GM19467 (cell line): ENCODE measurements around the gene NTNG1.

Experiments used
- ATAC-seq: cut with Tn5 transposase; IDR thresholded peaks from one replicate; pipeline ENCODE4 v1.9.1; 2021; ENCODE audit warnings: mild to moderate bottlenecking, moderate library complexity; ENCODE audit not compliant: unreplicated experiment

The NTNG1 gene

DNA sequence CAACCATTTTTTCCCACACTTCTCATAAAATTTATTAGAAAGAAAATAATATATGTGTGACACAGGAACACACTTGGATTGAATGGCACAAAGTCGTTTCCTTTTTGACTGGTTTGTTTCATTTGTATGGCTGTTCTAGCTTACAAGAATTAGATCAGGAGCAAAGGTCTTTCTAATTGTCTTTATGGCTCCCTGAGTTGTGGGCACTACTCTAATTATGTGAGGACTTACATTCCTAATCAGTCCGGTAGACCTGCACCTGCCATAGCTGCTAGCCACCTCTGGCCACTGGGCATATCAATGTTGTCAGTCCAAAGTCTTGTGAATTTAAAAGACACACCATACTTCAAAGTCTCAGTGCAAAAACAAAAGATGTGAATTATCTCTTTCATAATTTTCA lies 346.7 kb downstream of the NTNG1 start:
- no peak for ATAC-seq

DNA sequence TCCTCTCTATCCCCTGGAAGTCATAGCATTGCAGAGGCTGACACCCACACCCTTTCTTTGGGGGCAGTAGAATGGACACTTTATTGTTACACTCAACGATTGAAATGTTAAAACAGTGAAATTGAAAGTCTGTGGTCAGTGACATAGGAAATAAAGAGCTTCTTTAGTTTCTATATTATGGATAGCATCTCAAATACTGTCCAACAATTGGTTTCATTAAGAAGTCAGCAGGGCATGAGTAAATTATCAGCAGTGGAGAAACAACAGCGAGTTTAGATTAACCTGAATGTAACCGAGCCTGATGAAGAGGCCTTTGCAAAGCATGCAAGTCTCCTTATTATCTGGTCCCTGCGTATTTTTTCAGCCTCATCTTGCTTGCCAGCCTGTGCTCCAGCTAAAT lies 350.7 kb downstream of the NTNG1 start:
- no peak for ATAC-seq

DNA sequence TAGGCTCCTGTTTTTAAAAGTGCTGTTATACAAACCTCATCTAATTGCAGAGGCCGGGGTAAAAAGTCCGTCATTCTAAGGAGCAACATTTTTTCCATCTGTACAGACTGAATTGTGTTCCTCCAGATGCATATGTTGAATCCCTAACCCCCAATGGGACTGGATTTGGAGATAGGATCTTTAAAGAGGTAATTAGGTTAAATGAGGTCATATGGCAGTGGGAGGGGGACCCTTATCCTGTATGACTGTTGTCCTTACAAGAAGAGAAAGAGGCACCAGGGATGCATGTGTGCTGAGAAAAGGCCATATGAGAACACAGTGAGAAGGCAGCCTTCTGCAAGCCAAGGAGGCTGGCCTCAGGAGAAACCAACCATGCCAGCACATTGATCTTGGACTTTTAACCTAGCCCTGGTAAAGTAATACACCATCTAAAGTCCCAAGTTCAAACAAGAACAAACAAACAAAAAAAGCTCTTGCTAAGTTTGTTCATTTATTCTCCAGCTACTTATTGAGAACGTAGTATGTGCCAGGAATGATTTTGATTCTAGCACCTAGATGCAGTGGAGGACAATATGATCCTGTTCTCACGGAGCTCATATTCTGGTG lies 352.4 kb downstream of the NTNG1 start:
- no peak for ATAC-seq

DNA sequence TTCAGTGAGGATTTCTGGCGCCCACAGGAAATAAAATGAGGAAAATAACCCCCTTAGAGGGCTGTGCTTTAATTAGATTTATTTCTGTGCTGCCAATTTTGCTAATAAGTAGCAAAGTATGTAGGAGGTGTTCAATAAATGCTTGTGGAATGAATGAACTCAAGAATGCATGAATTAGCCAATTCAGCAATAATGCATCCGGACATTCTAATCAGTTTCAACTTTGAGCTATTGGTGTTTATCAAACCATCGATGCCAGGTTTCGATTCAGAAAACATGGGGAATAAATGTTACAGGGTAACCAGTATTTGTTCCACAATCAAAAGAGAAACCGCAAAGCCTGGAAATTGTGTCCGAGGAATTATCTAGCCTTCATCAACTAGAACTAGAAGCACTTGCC lies 353.2 kb downstream of the NTNG1 start:
- ATAC-seq = no peak

DNA sequence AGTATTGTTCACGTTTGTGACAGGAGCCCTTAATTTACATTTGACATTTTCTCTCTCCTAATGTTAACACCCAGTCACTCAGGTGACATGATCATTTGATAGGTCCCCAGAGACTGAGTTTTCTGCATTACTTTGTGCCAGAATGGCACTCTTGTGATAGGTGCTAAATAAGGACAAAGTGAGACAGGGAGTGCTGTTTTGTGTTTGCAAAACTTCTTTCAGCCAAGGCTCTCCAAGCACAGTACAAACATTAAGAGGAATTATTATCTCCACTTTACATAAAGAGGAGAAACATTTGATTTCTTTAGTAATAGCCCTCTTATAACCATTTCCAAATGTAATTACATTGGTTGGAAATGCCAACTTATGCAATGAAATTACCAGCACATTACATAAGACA lies 355.2 kb downstream of the NTNG1 start:
- ATAC-seq = no peak

DNA sequence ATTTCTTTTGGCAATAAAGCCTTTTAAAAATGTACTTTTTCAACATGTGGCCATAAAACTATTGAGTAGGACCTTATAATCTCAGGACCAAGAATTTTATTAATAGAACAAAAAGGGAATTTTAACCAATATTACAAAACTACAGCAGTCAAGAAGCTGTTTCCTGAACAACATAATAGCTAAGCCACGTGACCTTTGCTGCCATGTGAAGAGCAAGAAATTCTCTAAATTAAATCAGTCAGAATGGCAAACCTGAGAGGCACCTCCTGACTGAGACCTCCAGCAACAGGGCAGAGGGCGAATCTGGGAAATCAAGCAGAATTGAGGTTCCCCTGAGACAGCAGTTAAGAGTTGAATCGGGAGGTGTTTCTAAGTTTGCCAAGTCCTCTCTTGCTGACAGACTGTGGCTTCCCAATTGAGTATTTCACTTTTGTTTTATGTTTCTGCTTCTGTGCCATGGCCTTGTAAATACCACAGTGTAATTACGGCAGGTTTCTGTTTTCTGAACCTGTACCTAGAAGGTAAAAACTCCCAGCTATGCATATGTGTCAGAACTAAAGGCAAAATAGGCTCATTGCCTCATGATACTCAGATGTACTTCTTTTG lies 358.4 kb downstream of the NTNG1 start:
- peak; percentile 90 for ATAC-seq

DNA sequence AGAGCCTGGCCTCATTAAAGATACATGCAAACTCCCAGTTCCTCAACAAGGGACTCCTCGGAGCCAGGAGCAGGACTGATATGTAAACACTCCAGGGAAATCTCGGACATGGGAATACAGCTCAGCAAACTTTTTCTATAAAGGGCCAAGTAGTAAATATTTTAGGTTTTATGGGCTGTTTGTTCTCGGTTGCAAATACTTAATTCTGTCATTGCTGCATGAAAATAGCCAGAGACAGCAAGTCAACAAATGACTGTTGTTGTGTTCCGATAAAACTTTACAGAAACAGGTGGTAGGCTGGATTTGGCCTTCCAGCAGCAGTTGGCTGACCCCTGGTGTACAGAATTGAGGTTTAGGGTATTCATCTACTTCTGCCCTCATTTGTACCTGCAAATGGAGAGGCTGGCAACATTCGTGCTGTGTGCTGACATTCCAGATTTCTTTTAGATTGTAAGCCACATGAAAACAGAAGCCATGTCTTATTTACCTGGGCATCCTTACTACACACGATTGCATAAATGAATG lies 360.3 kb downstream of the NTNG1 start:
- no peak for ATAC-seq

DNA sequence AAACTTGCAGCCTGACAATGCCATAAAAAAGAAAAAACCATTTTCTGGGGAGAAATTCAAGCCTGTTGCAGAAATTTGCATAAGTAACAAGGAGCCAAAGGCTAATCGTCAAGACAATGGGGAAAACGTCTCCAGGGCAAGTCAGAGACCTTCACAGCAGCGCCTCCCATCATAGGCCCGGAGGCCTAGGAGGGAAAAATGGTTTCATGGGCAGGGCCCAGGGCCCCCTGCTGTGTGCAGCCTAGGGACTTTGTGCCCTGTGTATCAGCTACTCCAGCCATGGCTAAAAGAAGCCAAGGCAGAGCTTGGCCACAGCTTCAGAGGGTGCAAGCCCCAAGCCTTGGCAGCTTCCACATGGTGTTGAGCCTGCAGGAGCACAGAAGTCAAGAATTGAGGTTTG lies 369.5 kb downstream of the NTNG1 start:
- no peak for ATAC-seq

DNA sequence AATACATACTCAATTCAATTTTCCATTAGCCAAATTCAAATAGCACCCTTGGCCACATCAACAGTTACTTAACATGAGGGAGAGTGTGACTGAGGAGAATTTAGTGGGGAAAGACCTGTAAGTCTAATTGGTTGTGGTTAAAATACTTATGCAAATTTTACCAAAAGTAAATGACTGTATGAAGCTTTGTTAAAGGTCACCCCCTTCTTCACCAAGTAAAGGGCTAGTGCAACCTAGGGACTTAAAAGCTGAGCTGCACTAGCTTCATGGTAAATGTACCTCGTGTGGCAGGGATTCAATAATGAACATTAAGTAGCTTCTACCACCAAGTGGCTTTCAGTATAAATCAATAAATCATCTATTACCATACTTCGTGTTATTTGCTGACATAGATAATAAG lies 372.0 kb downstream of the NTNG1 start:
- no peak for ATAC-seq

DNA sequence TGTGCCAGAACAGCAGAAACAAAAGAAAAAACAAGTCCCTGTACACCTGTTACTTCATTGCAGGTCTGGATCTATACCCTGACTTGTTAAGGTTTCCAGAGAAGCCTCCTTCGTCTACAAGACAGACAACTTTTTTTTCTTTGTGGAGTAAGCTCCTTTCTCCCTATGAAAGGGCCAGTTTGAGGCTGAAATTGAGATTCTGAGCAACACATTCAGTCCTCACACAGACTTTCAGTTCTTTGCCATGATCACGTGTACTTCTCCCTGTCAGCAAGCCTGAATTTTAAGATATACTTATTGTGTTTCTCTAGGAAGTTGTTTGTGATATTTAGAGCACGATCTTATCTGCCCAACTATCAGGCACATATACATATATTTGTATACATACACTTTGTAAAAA lies 374.0 kb downstream of the NTNG1 start:
- no peak for ATAC-seq

DNA sequence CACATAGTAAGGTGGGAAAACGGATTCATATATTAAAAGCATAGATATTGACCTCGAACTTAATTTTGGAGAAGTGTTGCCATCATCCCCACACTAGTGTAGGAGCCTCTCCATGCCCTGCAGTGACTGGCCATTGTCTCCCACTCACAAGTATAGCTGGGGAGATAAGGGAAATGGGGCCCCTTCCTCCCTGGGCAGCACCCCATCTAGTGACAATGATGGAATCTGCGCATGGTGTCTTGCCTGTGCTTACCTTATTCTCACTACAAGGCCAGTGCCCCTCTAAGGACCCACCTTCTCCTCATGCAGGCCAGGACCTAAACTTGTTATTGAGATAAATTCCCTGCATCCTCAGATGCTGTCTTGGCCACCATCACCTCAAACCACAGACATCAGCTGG lies 374.9 kb downstream of the NTNG1 start:
- no peak for ATAC-seq

DNA sequence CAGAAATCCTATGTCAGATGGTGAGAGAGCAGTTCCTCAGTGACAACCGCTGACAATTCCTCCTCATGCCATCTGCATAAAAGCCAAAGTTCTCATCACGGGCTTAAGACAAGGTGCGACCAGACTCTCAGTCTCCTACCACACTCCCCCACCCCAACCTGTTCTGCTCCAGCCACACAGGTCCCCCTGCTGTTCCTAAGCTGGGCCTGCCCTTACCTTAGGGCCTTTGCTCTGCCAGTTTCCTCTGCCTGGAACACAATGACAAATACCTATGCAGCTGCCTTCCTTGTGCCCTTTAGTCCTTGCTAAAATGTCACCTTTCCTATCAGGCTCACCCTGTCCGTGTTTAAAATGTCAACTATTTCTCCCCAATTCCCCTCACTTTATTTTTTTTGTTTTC lies 382.2 kb downstream of the NTNG1 start:
- no peak for ATAC-seq

DNA sequence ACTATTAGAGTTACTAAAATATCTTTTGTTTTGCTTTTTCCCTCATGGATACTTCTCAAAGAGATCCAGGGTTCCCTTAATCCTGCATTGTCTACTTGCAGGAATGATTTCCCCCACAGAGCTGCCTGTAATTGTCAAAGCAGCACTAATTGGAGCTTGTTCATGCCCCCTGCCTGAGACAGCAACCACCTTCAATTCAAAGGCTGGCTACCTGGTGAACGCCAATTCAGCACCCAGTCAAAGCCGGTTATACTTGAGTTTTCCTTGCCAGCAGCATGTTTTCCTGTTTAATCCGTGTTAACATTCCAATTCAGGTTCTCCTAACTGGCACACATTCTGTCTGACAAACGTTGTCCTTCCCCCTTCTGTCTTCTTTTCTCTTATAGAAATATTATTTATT lies 382.9 kb downstream of the NTNG1 start:
- ATAC-seq = no peak

DNA sequence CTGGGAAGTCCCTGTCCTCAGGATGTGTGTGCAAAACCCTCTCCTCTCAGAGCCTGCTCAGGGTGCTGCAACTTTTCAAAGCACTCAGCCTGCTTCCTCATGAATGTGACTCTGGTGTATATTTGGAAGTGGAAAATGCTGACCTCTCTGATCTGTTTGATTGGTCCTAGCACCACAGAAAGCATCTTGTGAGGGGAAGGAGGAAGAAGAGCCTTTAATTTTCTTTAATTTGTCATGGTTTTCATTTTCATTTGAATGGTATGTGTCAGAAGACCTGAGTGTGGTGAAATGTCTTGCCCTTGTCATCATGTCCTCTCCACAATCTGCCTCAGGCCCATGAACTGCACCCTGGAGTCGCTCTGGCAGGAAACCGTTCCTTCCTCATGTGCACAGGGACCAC lies 383.5 kb downstream of the NTNG1 start:
- ATAC-seq = no peak

DNA sequence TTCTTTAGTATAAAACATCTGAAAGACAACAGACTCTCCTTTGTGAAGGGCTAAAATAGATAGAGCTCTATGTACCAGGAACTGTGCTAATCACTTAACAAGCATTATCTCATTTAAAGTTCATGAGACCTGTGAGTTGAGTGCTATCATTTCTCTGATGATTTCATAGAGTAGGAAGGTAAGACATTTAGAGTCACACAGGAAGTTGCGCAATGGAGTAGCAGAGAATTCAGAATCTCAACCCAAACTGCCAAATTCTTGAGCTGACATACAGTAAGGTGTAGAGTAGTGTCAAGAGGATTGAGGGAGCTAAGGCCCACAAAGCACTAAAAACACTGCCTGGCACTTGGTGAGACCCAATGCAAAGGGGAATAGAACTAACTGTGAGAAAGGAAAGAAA lies 384.3 kb downstream of the NTNG1 start:
- ATAC-seq = no peak

DNA sequence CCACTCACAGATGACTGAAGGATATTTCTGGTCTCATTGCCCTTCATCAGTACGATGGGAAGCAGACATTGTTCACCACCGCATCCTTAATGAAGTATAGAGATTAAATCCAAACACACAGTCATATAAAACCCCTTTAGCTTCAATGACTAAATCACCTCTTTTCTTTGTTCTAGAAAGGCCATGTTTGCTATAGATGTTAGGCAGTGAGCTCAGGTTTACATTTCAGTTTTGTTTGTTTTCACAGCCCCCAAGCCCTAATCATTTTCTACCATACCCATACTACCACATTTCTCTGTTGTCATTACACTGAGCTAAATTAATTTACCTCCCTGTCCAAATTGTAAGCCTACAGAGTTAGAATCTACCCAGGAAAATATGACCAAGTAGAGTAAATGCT lies 385.1 kb downstream of the NTNG1 start:
- no peak for ATAC-seq

DNA sequence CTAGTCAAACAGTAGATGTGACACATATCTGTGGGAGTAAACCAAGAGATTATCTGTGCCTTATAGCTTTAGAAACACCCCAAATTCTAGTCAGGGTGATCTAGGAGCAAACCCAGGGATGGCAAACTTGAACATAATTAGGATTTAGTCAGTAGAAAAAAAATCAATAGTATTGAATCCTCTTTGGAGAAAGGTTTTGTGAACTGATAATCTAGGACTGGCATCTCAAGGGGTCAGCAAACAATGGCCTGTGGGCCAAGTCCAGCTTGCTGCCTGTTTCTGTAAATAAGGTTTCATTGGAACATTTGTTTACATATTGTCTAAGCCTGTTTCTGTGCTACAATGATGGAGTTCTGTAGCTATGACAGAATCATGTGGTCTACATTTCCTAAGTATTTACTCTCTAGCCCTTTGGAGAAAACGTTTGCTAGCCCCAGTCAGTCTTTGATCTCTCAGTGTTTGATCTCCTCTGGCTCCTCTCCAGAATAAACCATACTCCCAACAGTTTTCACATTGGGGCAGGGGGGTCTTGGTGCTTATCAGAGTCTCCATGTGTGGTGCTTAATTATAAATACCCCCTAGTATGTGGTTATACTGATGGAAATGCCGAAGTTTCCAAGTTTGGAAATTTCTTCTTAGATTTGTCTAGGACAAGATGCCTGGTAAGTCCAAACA lies 385.8 kb downstream of the NTNG1 start:
- ATAC-seq = no peak

DNA sequence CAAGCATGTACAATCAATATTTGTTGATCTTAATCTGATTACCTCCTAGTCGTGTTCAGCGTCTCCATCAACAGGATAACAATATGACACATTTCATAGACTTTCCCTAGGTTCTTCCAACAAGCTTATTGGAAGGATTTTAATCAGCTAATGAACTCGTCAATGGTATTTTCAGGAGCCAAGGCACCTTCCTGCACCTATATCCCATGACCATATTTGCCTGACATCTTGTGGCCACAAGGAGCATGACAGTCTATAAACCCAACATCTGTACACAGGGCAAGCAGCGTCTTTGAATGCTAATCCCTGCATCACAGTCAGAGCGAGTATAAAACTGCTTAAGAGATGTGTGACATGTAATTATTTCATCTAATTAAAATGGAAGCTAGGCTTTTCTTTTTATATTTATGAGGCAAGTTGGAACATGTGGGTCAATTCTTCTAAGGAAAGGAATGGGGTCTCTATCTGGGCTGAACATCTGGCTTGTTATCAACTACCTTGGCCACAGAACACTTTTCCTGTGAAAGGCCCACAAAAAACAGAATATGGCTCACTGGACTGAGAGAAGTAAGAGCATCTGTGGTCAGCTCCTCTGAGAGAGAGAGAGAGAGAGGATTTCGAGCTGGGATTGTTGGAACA lies 388.8 kb downstream of the NTNG1 start:
- peak; percentile 97 for ATAC-seq

DNA sequence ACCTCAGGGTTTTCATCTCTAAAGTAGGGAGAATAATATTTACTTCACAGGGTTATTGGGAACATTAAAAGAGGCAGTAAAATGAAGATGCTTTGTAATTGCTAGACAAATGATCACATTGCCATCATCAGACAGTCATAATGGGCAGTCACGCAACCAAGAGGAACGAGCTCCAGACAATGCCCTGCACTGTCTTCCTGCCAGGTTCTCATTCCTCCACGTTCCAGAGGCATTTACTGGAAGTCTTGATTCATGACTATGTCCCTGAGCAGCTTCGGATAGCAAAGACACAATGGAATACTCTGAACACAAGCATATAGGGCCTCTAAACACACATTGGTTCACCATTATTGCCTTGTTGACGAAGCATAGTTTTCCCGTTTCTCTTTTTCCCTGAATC lies 389.7 kb downstream of the NTNG1 start:
- ATAC-seq = no peak

DNA sequence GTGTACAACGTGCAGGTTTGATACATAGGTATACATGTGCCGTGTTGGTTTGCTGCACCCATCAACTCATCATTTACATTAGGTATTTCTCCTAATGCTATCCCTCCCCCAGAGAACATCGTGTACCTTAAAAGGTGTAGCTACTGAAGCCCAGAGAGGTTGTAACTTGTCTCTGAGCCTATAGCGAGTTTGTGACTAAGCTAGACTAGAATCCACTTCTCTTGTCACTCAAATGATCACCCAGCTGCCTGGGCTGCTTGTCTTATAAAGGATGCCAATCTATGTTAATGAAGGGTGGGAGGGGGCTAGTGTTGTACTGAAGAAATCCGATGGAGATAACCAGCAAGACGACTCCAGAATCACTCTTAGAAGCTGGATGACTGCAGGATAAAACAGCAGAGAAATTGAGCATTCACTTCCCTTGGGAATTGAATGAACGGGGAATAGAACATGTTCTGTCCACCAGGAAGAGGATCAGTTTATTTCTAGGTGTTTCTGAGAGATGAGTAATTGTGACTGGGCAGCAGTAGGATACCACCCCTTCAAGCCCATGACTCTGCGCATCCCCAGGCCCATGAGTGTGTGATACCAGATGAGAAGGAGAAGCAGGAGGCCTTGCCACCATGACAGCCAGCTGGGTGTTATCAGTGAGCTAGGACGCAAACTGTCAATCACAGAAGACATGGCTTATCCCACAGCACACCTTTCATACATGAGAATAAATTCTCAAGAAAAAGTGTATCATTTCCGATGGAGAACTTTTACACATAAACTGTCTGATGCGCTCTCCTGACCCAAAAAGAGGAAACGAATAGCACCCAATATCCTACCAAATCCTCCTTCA lies 390.4 kb downstream of the NTNG1 start:
- no peak for ATAC-seq

DNA sequence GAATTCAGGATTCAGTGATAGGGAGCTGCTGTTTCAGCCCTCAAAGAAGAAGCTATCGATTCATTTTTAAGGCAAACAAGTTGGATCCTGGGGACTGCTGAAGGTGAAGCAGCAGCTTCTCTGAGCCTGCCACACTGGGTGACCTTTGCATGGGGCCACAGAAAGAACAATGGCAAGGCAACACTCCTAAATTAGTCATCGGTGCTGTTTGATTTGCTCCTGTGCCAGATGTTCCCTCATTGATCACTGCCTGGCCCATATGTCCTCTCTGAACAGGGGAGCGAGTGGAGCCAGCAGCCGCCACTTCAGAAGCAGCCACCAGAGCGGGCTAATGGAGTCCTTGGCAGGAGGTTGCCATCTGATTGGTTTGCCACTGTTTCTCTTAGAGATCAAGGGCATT lies 391.5 kb downstream of the NTNG1 start:
- ATAC-seq = no peak
